B cell (primary cell): ENCODE results near the gene ERC2. TPM values are rescaled to one million over a fixed set of nuclear protein-coding genes. Genes with fewer than 3 reads are reported as not detected.

Experiments
- ATAC-seq: fragments of 200-7000 bp; cut with Tn5 transposase; one replicate; pipeline ENCODE4 v1.10.0; 2021; ENCODE audit warnings: low read depth, mild to moderate bottlenecking, moderate number of reproducible peaks, moderate library complexity
- CTCF ChIA-PET: fragments of 350-600 bp; sonication (Branson Sonifier 250); formaldehyde crosslinking; loops from one replicate; lab custom pipeline; 2021; ENCODE audit warnings: antibody characterized with exemption, inconsistent platforms; lab: Charles Lee
- POLR2A ChIA-PET: fragments of 350-600 bp; sonication (Branson Sonifier 250); formaldehyde crosslinking; loops from one replicate; lab custom pipeline; 2021; ENCODE audit warnings: antibody characterized with exemption; lab: Charles Lee
- DNase-seq: peaks from one replicate; pipeline ENCODE4 v3.0.0; 2013
- H2AFZ ChIP-seq: 2 replicates; pipeline ENCODE4 v1.6.1; 2012; ENCODE audit warnings: mild to moderate bottlenecking, low read depth, low read length; ENCODE audit not compliant: insufficient read depth, poor library complexity, severe bottlenecking
- H3K27ac ChIP-seq, 2 donors: 1 replicate in 1 of 2; 2 replicates in 1 of 2; pipeline ENCODE4 v1.5.1; 2012 to 2013; ENCODE audit warnings: low read length in 2 of 2, mild to moderate bottlenecking in 2 of 2, moderate library complexity in 1 of 2
- H3K27me3 ChIP-seq, 4 experiments: fragments of 200-600 bp in 1 of 4; sonication (generic) in 1 of 4; replicated peaks in 1 of 4; 1 replicate in 2 of 4; 2 replicates in 2 of 4; pipeline versions ENCODE4 v1.6.1 to v1.7.0; 2013 to 2016; ENCODE audit warnings: low read length in 3 of 4, mild to moderate bottlenecking in 2 of 4, mixed read lengths in 1 of 4, moderate library complexity in 1 of 4; ENCODE audit not compliant: insufficient read depth in 4 of 4, control insufficient read depth in 3 of 4; ENCODE audit errors: control extremely low read depth in 1 of 4
- H3K36me3 ChIP-seq, 2 experiments: replicated peaks in 1 of 2; 1 replicate in 1 of 2; 2 replicates in 1 of 2; pipeline versions ENCODE4 v1.6.1 to v1.7.1; 2013; ENCODE audit warnings: low read length in 1 of 2; ENCODE audit not compliant: insufficient read depth in 2 of 2, control insufficient read depth in 1 of 2; ENCODE audit errors: control extremely low read depth in 1 of 2, extremely low read depth in 1 of 2
- H3K4me1 ChIP-seq, 2 donors: fragments of 200-600 bp in 1 of 2; sonication (generic) in 1 of 2; 1 replicate in 1 of 2; 2 replicates in 1 of 2; pipeline versions ENCODE4 v1.5.1 to v1.6.1; 2013 to 2017; ENCODE audit warnings: low read length in 2 of 2; ENCODE audit not compliant: control insufficient read depth in 2 of 2, insufficient read depth in 2 of 2
- H3K4me2 ChIP-seq: replicated peaks from 2 replicates; pipeline ENCODE3; 2012; ENCODE audit warnings: mild to moderate bottlenecking, low read depth, low read length; ENCODE audit not compliant: poor library complexity, severe bottlenecking
- H3K4me3 ChIP-seq, 5 experiments: fragments of 200-600 bp in 1 of 5; sonication (generic) in 1 of 5; 1 replicate in 3 of 5; 2 replicates in 2 of 5; pipeline versions ENCODE4 v1.5.1 to v1.7.0; 2011 to 2016; ENCODE audit warnings: low read length in 4 of 5, mild to moderate bottlenecking in 4 of 5, low read depth in 2 of 5, control low read depth in 1 of 5, moderate library complexity in 1 of 5; ENCODE audit not compliant: insufficient read depth in 1 of 5; ENCODE audit errors: control extremely low read depth in 1 of 5, extremely low read depth in 1 of 5
- H3K79me2 ChIP-seq: fragments of 200-600 bp; sonication (generic); one replicate; pipeline ENCODE4 v1.6.0; 2016; ENCODE audit warnings: low read length; ENCODE audit not compliant: control insufficient read depth, insufficient read depth
- H3K9ac ChIP-seq: fragments of 200-600 bp; sonication (generic); 2 replicates; pipeline ENCODE4 v1.6.1; 2017; ENCODE audit warnings: mild to moderate bottlenecking, low read length, moderate library complexity
- H3K9me3 ChIP-seq, 3 donors: one replicate each; pipeline versions ENCODE4 v1.6.1 to v1.7.1; 2013; ENCODE audit warnings: low read length in 2 of 3; ENCODE audit not compliant: control insufficient read depth in 2 of 3, insufficient read depth in 1 of 3; ENCODE audit errors: control extremely low read depth in 1 of 3
- H4K20me1 ChIP-seq: 2 replicates; pipeline ENCODE4 v1.6.0; 2012; ENCODE audit warnings: mild to moderate bottlenecking, low read length; ENCODE audit not compliant: insufficient read depth, control insufficient read depth, poor library complexity, severe bottlenecking
- H3K27ac Mint-ChIP-seq: one replicate; pipeline ENCODE4 v1.8.0; 2021; ENCODE audit warnings: mixed read lengths
- H3K27me3 Mint-ChIP-seq: one replicate; pipeline ENCODE4 v1.8.0; 2021; ENCODE audit warnings: mixed read lengths
- H3K4me1 Mint-ChIP-seq: one replicate; pipeline ENCODE4 v1.8.0; 2021; ENCODE audit warnings: mixed read lengths
- H3K4me3 Mint-ChIP-seq: one replicate; pipeline ENCODE4 v1.8.0; 2021; ENCODE audit warnings: mixed read lengths
- H3K9me3 Mint-ChIP-seq: one replicate; pipeline ENCODE4 v1.8.0; 2022; ENCODE audit warnings: mixed read lengths; ENCODE audit not compliant: insufficient read depth
- EZH2 ChIP-seq: IDR thresholded peaks from 2 replicates; pipeline ENCODE4 v1.6.1; 2012; ENCODE audit warnings: borderline replicate concordance, low read depth, mild to moderate bottlenecking, moderate library complexity, low read length; ENCODE audit not compliant: insufficient read depth, poor library complexity, severe bottlenecking
- WGBS: methylation state at CpG from one replicate; pipeline ENCODE4 v1.1.5; 2013; ENCODE audit warnings: missing lambda C conversion rate; ENCODE audit not compliant: insufficient coverage; 5-methylcytosine and 5-hydroxymethylcytosine counted together
- intact Hi-C: fragments of 100-400 bp; cut with micrococcal nuclease; formaldehyde crosslinking; loops from one replicate; pipeline ENCODE4 v1.10.0; 2022
- polyA plus RNA-seq: library from polyadenylated mRNA; depleted of rRNA; stranded (reverse); fragments of >200 nt; gene quantifications from 2 replicates; pipeline ENCODE4 v1.2.3, GENCODE V29; 2012
- total RNA-seq, 2 donors: library from RNA; stranded (reverse); fragments of 120-200 nt in 1 of 2; gene quantifications; 1 replicate in 1 of 2; 2 replicates in 1 of 2; pipeline versions ENCODE4 v1.2.3 to v1.2.4, GENCODE V29; 2013 to 2022
- TF ChIP-seq, protein P1 (sequence below): fragments of 200-600 bp; IDR thresholded peaks from one replicate; pipeline ENCODE4 v1.8.0; 2022; ENCODE audit warnings: antibody characterized with exemption, mild to moderate bottlenecking

ERC2 gene
- total and polyA plus RNA-seq, 2 donors (not counting 1 experiment from before 2014, with no cell fraction given), result not detected

DNA sequence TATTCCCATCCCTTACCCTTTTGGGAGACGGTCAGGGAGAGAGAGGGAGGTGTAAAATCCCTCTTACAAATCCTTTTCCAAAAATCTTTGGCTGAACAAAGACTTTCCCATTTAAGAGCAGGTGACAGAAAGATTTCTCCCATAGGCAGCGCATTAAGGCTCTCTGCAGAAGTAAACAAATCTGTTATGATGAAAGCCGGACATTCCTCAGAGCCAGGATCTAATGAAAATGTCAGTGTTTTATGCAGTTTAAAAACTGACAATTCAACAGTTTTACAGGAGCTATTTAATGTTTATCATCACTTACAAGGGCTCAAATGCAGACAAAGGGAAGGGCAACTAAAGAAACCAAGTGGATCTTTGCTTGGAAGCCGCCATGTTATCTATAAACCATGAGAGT, 872.8 kb downstream of the ERC2 start:
- H3K9ac ChIP-seq, result no peak overlapping the region
- DNase-seq (no peak), ATAC-seq (no peak)
- 100% methylated on average over 1 of the region's 4 CpGs for WGBS
- H3K79me2 ChIP-seq, result no peaks in the 10 kb centered on the region
- H2AFZ ChIP-seq, result no peak overlapping the region
- H4K20me1 ChIP-seq, result no peaks in the 10 kb centered on the region
- TF ChIP-seq EZH2, result no peak
- TF ChIP-seq, protein P1, sequence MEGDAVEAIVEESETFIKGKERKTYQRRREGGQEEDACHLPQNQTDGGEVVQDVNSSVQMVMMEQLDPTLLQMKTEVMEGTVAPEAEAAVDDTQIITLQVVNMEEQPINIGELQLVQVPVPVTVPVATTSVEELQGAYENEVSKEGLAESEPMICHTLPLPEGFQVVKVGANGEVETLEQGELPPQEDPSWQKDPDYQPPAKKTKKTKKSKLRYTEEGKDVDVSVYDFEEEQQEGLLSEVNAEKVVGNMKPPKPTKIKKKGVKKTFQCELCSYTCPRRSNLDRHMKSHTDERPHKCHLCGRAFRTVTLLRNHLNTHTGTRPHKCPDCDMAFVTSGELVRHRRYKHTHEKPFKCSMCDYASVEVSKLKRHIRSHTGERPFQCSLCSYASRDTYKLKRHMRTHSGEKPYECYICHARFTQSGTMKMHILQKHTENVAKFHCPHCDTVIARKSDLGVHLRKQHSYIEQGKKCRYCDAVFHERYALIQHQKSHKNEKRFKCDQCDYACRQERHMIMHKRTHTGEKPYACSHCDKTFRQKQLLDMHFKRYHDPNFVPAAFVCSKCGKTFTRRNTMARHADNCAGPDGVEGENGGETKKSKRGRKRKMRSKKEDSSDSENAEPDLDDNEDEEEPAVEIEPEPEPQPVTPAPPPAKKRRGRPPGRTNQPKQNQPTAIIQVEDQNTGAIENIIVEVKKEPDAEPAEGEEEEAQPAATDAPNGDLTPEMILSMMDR, result no peak
- H3K27ac ChIP-seq, result no peak overlapping the region
- ChIA-PET CTCF (no interaction called here), POLR2A (no interaction called here)
- intact Hi-C loops, result no loop called here
- no peaks in the 10 kb centered on the region for H3K36me3 ChIP-seq
- no peaks in the 10 kb centered on the region for H3K27me3 ChIP-seq
- no peaks in the 10 kb centered on the region for H3K9me3 ChIP-seq
- H3K4me1 ChIP-seq, result no peaks in the 10 kb centered on the region
- no peaks in the 10 kb centered on the region for H3K4me1 Mint-ChIP-seq
- H3K27me3 Mint-ChIP-seq, result no peaks in the 10 kb centered on the region
- no peak overlapping the region for H3K4me2 ChIP-seq
- no peak overlapping the region for H3K27ac Mint-ChIP-seq
- H3K4me3 Mint-ChIP-seq, result no peak overlapping the region
- H3K9me3 Mint-ChIP-seq, result no peaks in the 10 kb centered on the region
- no peak overlapping the region for H3K4me3 ChIP-seq

DNA sequence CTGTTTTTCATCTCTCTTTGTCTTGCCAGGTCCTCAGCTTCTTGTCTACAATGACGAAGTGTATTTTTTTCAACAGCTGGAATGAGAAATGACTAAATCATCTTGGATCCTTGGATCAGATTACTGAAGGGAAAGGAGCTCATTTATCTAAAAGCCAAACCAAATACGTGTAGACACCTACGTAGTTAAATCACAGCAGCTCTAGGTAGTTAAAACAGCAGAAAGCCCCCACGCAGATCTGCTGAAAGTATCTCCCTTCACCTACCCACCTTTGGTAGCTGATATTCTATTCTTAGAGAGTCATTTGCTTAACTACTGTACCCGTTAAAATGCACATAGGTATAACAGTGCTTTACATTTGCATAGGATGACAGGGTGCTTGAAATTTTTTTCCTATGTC, 875.7 kb downstream of the ERC2 start:
- H3K4me2 ChIP-seq, result no peak overlapping the region
- no peaks in the 10 kb centered on the region for H3K36me3 ChIP-seq
- ChIA-PET POLR2A (no interaction called here), CTCF (no interaction called here)
- Mint-ChIP-seq H3K27ac (no peak overlapping the region), H3K4me3 (no peak overlapping the region), H3K4me1 (no peaks in the 10 kb centered on the region), H3K27me3 (no peaks in the 10 kb centered on the region), H3K9me3 (no peaks in the 10 kb centered on the region)
- no peaks in the 10 kb centered on the region for H3K4me1 ChIP-seq
- no peak overlapping the region for H3K4me3 ChIP-seq
- no peaks in the 10 kb centered on the region for H3K9me3 ChIP-seq
- ATAC-seq, result no peak
- intact Hi-C loops, result no loop called here
- no peaks in the 10 kb centered on the region for H3K79me2 ChIP-seq
- no peaks in the 10 kb centered on the region for H3K27me3 ChIP-seq
- no peak overlapping the region for H3K9ac ChIP-seq
- no peak overlapping the region for H3K27ac ChIP-seq
- DNase-seq, result no peak
- no peaks in the 10 kb centered on the region for H4K20me1 ChIP-seq
- no CpG with 5 or more reads among the region's 5 CpGs for WGBS
- no peak for TF ChIP-seq EZH2
- TF ChIP-seq, protein P1, result no peak
- H2AFZ ChIP-seq, result no peak overlapping the region
